Activated gamma-delta T cell (primary cell): ENCODE results near the gene GRIFIN.
"Not testable (repeated sequence)": the region's sequence is repeated elsewhere in the genome, so short reads cannot be mapped to it uniquely, and the experiment has no call there.

ENCODE experiments used
- DNase-seq: peaks from one replicate; lab custom pipeline; 2025; lab: John Stamatoyannopoulos, UW

GRIFIN gene

DNA sequence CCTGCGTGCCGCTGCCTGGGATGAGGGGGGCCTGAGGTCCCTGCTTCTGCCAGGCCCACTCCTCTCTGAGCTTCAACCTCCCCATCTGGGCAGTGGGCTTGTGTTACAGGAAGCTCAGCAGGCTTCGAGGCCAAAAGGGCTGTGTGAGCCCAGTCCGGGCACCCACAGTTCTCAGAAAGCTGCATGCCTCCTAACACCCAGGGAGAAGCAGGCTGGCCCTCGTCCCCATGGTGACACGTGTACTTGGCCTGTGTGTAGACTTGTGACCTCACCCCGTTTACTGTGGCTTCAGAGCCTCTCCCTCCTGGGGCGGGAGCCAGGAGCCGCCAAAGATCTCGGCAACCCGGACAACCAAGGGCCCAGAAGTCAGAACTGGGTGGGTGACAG, 2.2 kb upstream of the GRIFIN start:
- DNase-seq = no peak

GRCh38 chr7:2477447-2478398, 1.5 kb upstream of the GRIFIN start:
- peak; percentile 36 for DNase-seq

DNA sequence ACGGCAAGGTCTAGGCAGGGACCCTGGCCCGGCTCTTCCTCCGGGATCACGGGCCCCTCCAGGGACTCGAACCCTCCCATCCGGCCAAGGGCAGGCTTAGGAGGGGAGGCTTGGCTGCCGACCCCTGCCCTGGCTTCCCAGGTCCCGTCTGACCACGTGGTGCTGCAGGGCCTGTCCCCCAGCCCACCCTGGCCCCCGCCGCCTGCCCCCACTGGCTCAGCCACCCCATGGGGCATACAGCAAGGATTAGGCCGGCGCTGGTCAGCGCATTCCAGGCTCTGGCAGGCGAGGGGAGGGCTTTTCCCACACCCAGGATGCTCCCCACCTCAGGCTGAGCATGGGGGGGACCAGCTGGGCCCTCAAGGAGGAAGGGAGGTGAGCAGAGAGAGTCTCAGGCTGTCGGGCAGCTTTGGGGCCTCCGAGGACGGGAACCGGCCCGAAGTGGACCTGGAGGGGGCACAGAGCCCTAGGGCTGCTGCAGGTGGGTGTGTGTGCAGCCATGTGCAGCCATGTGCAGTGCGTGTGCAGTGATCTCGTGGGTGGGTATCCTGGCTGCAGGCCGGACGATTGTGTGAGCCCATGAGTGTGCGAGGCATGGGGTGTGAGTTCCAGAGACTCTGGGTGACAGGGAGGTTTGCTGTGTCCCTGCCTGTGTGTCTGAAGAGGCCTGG, 713 bp upstream of the GRIFIN start:
- DNase-seq = no peak

GRCh38 chr7:2475678-2476015, 551 bp downstream of the GRIFIN start:
- no peak for DNase-seq

GRCh38 chr7:2474813-2475677, 1.2 kb downstream of the GRIFIN start:
- no peak for DNase-seq

- no peak for DNase-seq
Observed at GRCh38 chr7:2474224-2474623, 2.0 kb downstream of the GRIFIN start.

- DNase-seq = no peak
Observed at GRCh38 chr7:2473496-2474180, 2.6 kb downstream of the GRIFIN start.

DNA sequence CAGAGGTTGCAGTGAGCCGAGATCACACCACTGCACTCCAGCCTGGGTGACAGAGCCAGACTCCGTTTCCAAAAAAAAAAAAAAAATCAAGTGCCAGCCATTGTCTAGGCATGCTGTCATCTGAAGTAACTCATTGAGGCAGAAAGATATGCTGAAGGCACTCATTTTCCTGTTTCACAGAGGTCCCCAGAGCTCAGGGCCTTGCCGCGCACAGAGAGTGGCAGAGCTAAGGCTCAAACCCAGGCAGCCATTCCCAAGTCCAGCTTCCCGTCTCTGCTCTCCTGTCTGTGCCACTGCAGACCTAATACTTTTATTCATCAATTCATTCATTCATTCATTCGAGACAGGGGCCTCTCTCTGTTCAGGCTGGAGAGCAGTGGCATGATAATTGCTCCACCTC, 3.5 kb downstream of the GRIFIN start:
- DNase-seq = no peak

DNA sequence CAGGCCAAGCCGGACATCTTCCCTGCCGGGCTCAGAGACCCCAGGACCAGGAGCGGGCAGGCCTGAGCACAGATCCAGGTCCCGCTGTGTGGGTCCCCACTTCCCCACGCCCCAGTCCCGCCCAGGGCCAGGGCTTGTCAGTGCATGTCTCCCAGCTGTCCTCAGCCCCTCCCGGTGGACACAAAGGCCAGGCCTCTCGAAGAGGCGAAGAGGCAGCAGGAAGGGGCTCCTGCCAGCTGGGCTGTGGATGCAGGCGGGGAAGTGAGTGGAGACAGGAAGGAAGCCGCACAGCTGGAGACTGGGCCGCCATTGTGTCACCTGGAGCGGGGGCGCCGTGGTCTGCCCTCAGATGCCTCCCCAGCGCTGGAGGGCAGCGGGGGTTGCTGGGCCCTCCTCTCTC, 4.8 kb downstream of the GRIFIN start:
- no peak for DNase-seq

GRCh38 chr7:2471022-2471329, 5.2 kb downstream of the GRIFIN start:
- no peak for DNase-seq

DNA sequence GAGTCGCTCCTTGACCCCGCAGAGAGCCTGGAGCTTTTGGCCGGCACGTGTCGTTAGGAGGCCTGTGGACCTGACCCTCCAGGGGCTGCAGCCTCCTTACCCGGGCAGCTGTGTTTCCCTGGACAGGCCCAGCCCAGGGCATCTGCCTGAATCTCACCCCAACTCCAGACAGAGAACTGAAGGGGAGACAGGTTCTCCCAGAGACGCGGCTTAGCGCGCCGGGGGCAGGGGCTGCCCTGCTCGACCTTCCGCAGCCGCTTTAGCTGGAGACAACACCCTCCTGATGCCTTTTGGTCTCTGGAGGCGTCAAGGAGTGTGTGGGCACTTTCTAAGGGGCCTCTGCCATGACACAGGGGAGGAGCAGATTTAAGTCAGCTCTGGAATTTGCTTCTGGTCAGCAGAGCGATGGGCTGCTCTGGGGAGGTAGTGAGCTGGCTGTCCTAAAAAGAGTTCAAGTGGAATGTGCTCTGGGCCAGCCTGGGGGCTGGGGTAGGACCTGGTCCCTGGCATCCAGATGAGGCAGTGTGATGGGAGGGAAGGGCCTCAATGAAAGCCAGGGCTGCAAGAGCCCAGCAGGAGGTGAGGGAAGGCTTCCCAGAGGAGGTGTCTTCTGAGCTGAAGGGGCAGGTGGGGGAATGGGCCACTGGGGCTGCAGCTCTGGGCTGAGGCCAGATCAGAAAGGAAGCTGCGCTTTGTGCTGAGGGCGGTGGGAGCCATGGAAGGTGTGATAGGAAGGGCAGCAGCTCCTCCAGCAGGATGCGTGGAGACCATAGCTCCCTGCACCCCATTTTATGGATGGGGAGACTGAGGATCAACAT, 5.8 kb downstream of the GRIFIN start:
- DNase-seq = no peak

GRCh38 chr7:2469460-2470203, 6.6 kb downstream of the GRIFIN start:
- not testable (repeated sequence) for DNase-seq

- no peak for DNase-seq
Observed at GRCh38 chr7:2468227-2468626, 8.0 kb downstream of the GRIFIN start.

- DNase-seq = no peak
Observed at GRCh38 chr7:2466675-2467074, 9.5 kb downstream of the GRIFIN start.

- no peak for DNase-seq
Observed at GRCh38 chr7:2465928-2466327, 10.3 kb downstream of the GRIFIN start.

GRCh38 chr7:2462731-2463130, 13.5 kb downstream of the GRIFIN start:
- no peak for DNase-seq

- no peak for DNase-seq
Observed at GRCh38 chr7:2461268-2462026, 14.8 kb downstream of the GRIFIN start.

GRCh38 chr7:2460641-2461040, 15.6 kb downstream of the GRIFIN start:
- DNase-seq = no peak

DNA sequence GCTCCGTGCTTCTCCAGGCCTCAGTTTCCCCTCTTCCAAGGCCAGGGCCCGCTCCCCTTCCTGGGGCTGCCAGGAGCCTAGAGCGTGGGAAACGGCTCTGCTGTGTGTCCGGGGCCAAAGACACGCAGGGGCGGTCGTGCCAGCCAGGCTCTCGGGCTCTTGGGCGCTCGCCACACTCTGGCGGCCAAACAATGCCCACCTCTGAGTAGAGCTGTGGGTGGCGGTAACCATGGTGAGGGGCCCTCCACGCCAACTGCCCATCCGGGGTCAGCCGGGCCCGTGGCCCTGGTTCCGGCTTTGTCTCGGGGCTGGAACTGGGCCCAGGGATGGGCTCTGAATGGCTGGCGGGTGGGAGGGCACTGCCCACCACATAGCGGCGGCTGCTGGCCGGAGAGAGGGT, 16.0 kb downstream of the GRIFIN start:
- no peak for DNase-seq

DNA sequence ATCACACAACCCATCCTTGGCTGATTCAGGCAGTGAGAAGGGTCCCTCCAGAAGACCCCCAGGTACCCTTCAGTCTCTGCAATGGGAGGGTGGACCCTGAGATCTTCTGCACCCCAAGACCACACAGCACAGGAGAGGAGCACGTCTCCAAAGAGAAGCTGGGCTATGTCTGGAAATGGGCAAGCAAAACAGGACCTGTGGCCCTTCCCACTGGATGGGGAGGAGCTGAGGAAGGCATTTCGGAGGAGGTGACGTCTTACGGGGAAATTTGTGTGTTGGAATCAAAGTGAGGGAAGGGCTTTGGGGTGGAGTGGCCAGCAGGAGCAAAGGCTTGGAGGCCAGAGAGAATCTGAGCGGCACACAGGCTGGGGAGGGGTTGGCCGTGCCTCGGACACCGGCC, 16.5 kb downstream of the GRIFIN start:
- no peak for DNase-seq
